ENCODE measurements around the gene VPS33A.
A peak's percentile ranks its signal among the peaks of the same experiment; 100 is the strongest.

Gene VPS33A

DNA sequence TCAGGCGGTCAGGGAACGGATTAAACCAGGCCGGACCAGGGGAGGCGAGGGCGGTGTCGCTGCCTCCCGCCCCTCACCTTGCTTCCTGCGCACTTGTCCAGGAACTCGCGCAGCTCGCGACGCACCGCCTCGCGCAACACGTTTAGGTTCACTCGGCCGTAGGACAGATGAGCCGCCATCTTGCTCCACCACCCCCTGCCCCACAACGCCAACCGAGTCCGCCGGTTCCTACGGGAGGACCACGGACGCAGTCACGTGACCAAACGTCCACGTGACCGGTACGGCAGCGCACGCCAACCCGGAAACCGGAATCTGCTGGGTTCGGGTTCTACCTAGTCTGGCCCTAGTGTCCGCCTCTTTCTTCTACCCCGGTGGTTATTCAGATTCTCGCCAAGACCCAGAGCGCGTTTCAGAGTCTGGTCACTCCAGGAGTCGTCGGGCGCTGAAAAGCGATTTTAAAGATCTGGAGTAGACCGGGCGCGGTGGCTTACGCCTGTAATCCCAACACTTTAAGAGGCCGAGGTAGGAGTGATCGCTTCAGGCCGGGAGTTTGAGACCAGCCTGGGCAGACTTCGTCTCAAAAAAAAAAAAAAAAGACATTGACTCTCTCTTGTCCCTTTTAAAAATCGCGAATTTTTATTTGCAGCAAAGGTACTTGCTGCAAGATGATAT, at the start of gene VPS33A:
Gene VPS33A, minus strand, starts transcription at position 265 of the 672 bp plus-strand sequence. Its CDS starts 86 bp downstream, at position 179.
- no peaks in the 10 kb centered on the region for H3K9me3 ChIP-seq (ENCODE audit: control insufficient read depth in 2 of 2, low read length in 2 of 2)
- H3K36me3 ChIP-seq (ENCODE audit: control insufficient read depth in 2 of 2, insufficient read depth in 2 of 2, low read length in 2 of 2) = peaks cover 3 to 12% of the 10 kb centered on the region in 2 donors
- H3K27ac ChIP-seq (ENCODE audit: low read depth in 2 of 2, low read length in 2 of 2) = peak within 1 kb of the TSS; percentile 94 to 96
- H3K9ac ChIP-seq (ENCODE audit: low read depth in 1 of 2, low read length in 2 of 2) = peak within 1 kb of the TSS; percentile 89 to 96
- H3K27me3 ChIP-seq (ENCODE audit: control insufficient read depth in 2 of 2, insufficient read depth in 2 of 2, low read length in 2 of 2) = no peaks in the 10 kb centered on the region
- H3K4me3 ChIP-seq (ENCODE audit: low read length in 2 of 2) = peak within 1 kb of the TSS; percentile 92 to 96
- H3K4me1 ChIP-seq (ENCODE audit: control insufficient read depth in 2 of 2, insufficient read depth in 2 of 2, low read length in 2 of 2) = peaks cover 4 to 13% of the 10 kb centered on the region in 2 donors

DNA sequence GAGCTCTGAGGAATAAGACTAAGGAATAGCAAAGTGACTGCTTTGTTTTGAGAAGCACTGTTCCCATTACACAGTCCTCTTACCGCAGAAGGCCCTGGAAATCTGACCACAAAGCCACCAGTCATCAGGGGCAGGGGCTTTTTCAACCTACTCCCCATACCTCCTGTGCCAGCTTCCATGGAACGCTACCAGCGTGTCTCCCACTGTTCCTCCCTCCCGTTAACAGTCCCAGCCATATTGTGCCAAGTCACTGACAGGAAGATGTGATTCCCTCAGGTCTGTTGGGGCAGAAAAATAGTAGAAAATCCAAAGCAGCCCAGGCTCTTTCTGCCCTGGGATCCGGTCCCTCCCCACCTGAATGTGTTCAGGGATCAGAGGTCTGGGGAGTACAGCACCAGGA, 46.6 kb upstream of the VPS33A start:
- no peaks in the 10 kb centered on the region for H3K9me3 ChIP-seq (ENCODE audit: control insufficient read depth in 2 of 2, low read length in 2 of 2)
- no peaks in the 10 kb centered on the region for H3K27me3 ChIP-seq (ENCODE audit: control insufficient read depth in 2 of 2, insufficient read depth in 2 of 2, low read length in 2 of 2)
- H3K4me3 ChIP-seq (ENCODE audit: low read length in 2 of 2) = no peak overlapping the region
- H3K27ac ChIP-seq (ENCODE audit: low read depth in 2 of 2, low read length in 2 of 2) = no peak overlapping the region
- H3K9ac ChIP-seq (ENCODE audit: low read depth in 1 of 2, low read length in 2 of 2) = no peak overlapping the region
- peaks cover 35 to 43% of the 10 kb centered on the region in 2 donors for H3K36me3 ChIP-seq (ENCODE audit: control insufficient read depth in 2 of 2, insufficient read depth in 2 of 2, low read length in 2 of 2)
- H3K4me1 ChIP-seq (ENCODE audit: control insufficient read depth in 2 of 2, insufficient read depth in 2 of 2, low read length in 2 of 2) = no peaks in the 10 kb centered on the region

DNA sequence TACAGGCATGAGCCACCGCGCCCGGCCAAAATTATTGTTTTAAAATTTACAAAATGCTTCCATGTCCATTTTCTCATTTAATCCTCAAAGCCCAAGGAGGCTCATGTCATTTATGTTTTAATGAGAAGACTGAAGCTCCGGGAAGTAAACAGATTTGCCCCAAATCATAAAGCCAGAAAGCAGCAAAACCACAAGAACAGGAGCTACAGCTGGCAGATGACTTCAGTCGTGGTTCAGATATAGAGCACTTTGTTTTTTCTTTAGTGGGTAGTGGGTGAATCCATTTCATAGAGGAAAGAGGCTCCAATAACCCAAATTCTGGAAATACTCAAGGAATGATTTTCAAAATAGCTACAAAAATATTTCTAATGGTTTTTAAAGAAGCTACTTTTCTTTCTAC, 45.4 kb upstream of the VPS33A start:
- H3K36me3 ChIP-seq (ENCODE audit: control insufficient read depth in 2 of 2, insufficient read depth in 2 of 2, low read length in 2 of 2) = peaks cover 29 to 31% of the 10 kb centered on the region in 2 donors
- no peak overlapping the region for H3K4me3 ChIP-seq (ENCODE audit: low read length in 2 of 2)
- H3K9me3 ChIP-seq (ENCODE audit: control insufficient read depth in 2 of 2, low read length in 2 of 2) = no peaks in the 10 kb centered on the region
- no peaks in the 10 kb centered on the region for H3K27me3 ChIP-seq (ENCODE audit: control insufficient read depth in 2 of 2, insufficient read depth in 2 of 2, low read length in 2 of 2)
- no peak overlapping the region for H3K9ac ChIP-seq (ENCODE audit: low read depth in 1 of 2, low read length in 2 of 2)
- H3K4me1 ChIP-seq (ENCODE audit: control insufficient read depth in 2 of 2, insufficient read depth in 2 of 2, low read length in 2 of 2) = no peaks in the 10 kb centered on the region
- no peak overlapping the region for H3K27ac ChIP-seq (ENCODE audit: low read depth in 2 of 2, low read length in 2 of 2)

DNA sequence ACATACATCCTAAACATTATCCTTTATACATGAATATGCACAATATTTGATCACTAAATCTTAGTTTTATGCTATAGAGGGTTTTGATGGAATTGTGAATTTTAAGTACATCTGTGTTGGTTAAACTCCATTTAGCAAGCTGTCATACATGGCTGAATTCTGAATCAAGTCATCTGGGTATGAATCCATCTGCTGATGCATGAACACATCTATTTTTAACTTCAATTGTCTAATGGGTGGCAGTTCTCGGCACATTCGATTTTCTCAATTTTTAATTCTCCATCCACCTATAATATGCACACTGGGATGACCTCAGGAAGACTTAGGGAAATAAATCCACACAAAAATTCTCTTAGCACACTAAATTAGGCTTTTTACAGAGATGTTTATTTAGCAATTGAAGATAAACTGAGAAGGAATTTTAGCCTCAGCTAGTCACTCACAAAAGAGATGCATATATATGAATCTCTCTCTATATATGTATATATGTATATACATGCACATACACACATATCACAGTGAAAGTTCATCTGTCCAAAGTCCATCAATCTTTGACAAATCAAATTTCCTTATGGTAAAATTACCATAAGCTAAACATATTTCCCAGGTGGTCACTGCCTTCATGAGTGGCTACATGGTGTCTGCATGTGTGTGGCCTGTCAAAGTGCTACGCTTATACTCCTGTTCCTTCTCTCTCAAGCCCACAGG, 44.5 kb upstream of the VPS33A start:
- no peak overlapping the region for H3K9ac ChIP-seq (ENCODE audit: low read depth in 1 of 2, low read length in 2 of 2)
- H3K36me3 ChIP-seq (ENCODE audit: control insufficient read depth in 2 of 2, insufficient read depth in 2 of 2, low read length in 2 of 2) = peaks cover 24 to 28% of the 10 kb centered on the region in 2 donors
- no peaks in the 10 kb centered on the region for H3K9me3 ChIP-seq (ENCODE audit: control insufficient read depth in 2 of 2, low read length in 2 of 2)
- no peak overlapping the region for H3K27ac ChIP-seq (ENCODE audit: low read depth in 2 of 2, low read length in 2 of 2)
- H3K4me1 ChIP-seq (ENCODE audit: control insufficient read depth in 2 of 2, insufficient read depth in 2 of 2, low read length in 2 of 2) = no peaks in the 10 kb centered on the region
- no peaks in the 10 kb centered on the region for H3K27me3 ChIP-seq (ENCODE audit: control insufficient read depth in 2 of 2, insufficient read depth in 2 of 2, low read length in 2 of 2)
- H3K4me3 ChIP-seq (ENCODE audit: low read length in 2 of 2) = no peak overlapping the region

DNA sequence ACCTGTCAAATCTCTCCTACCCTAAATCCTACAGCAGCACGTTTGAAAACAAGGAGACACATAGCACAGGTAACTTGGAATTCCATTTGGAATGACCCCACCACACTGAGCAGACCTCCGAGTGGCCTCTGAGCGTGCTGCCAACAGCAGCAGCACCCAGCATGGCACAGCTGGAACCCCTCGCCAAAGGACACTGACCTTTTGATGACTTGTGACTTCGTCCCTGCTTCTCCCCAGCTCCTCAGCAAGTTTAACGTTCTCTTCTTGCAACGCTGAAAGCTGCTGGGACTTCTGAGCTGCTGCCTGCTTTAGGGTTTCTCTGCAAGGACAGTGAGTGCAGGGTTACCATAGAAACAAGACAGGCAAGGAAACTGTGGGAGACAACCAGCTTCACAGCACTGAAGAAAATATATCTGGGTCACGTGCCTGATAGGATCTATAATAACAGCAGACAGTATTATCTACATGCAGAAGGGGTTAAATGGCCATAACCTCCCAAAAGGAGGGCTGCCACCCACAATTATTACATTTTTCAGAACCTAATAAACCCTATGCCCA, 43.3 kb upstream of the VPS33A start:
- H3K27me3 ChIP-seq (ENCODE audit: control insufficient read depth in 2 of 2, insufficient read depth in 2 of 2, low read length in 2 of 2) = no peaks in the 10 kb centered on the region
- no peak overlapping the region for H3K27ac ChIP-seq (ENCODE audit: low read depth in 2 of 2, low read length in 2 of 2)
- H3K4me3 ChIP-seq (ENCODE audit: low read length in 2 of 2) = no peak overlapping the region
- no peaks in the 10 kb centered on the region for H3K4me1 ChIP-seq (ENCODE audit: control insufficient read depth in 2 of 2, insufficient read depth in 2 of 2, low read length in 2 of 2)
- peaks cover 18 to 27% of the 10 kb centered on the region in 2 donors for H3K36me3 ChIP-seq (ENCODE audit: control insufficient read depth in 2 of 2, insufficient read depth in 2 of 2, low read length in 2 of 2)
- no peak overlapping the region for H3K9ac ChIP-seq (ENCODE audit: low read depth in 1 of 2, low read length in 2 of 2)
- no peaks in the 10 kb centered on the region for H3K9me3 ChIP-seq (ENCODE audit: control insufficient read depth in 2 of 2, low read length in 2 of 2)

DNA sequence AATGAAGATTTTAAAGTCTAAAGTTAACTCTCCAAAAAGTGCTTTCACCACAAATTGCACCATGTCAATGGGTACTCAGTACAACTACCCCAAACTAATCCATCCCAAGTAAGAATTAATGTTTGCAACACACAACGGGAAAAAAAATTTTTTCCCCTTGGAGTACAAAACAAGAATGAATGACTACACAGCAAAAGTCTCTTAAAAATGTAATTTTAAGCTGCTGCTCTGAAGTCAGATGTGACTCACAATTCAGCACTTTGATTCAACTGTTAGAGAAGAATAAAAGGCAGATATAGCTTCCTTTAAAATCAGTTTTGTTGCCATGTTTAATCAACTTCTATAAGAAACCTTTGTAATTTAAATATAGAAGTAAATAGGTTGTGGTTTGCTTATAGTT, 42.5 kb upstream of the VPS33A start:
- Histone ChIP-seq H3K4me1 (ENCODE audit: control insufficient read depth in 2 of 2, insufficient read depth in 2 of 2, low read length in 2 of 2) (no peaks in the 10 kb centered on the region), H3K9ac (ENCODE audit: low read depth in 1 of 2, low read length in 2 of 2) (no peak overlapping the region), H3K27me3 (ENCODE audit: control insufficient read depth in 2 of 2, insufficient read depth in 2 of 2, low read length in 2 of 2) (no peaks in the 10 kb centered on the region), H3K27ac (ENCODE audit: low read depth in 2 of 2, low read length in 2 of 2) (no peak overlapping the region), H3K4me3 (ENCODE audit: low read length in 2 of 2) (no peak overlapping the region), H3K9me3 (ENCODE audit: control insufficient read depth in 2 of 2, low read length in 2 of 2) (no peaks in the 10 kb centered on the region), H3K36me3 (ENCODE audit: control insufficient read depth in 2 of 2, insufficient read depth in 2 of 2, low read length in 2 of 2) (peaks cover 19 to 22% of the 10 kb centered on the region in 2 donors)

DNA sequence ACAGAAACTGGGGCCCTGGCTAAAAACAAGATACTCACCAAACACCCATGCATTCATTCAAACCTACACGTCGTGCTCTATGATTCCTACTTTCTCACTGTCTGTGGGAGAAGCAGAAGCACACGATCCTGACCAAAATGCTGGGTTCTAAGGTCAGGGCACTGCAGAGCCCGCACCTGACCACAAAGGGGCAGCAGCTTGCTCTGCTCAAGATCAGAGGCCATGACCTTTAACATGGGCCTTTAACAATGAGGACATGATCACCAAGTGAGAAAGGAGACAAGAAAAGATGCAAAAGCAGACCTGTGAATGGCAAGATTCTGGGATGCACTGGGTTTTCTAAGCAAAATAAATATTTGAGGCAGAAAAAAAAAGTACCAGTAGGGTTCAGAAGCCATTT, 40.1 kb upstream of the VPS33A start:
- Histone ChIP-seq H3K36me3 (ENCODE audit: control insufficient read depth in 2 of 2, insufficient read depth in 2 of 2, low read length in 2 of 2) (peaks cover 23 to 26% of the 10 kb centered on the region in 2 donors), H3K4me1 (ENCODE audit: control insufficient read depth in 2 of 2, insufficient read depth in 2 of 2, low read length in 2 of 2) (no peaks in the 10 kb centered on the region), H3K27me3 (ENCODE audit: control insufficient read depth in 2 of 2, insufficient read depth in 2 of 2, low read length in 2 of 2) (no peaks in the 10 kb centered on the region), H3K9me3 (ENCODE audit: control insufficient read depth in 2 of 2, low read length in 2 of 2) (no peaks in the 10 kb centered on the region), H3K4me3 (ENCODE audit: low read length in 2 of 2) (no peak overlapping the region), H3K9ac (ENCODE audit: low read depth in 1 of 2, low read length in 2 of 2) (no peak overlapping the region), H3K27ac (ENCODE audit: low read depth in 2 of 2, low read length in 2 of 2) (no peak overlapping the region)

DNA sequence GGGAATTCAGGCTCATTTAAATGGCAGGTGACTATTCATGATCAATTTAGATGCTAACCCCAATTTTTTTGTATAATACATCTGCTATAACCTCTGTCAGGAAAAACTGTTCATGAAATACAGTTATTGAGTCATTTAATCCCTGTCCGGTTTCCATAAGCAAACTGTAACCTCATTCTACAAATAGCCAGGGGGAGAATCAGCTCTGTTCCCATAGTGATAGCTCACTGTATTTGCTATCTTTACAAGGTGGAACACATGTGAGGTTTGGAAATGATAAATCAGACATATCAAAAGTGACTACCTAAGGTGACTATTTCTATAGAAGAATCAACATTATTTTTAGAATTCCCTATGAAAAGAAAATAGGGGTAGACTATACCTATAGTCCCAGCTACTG, 38.6 kb upstream of the VPS33A start:
- H3K4me1 ChIP-seq (ENCODE audit: control insufficient read depth in 2 of 2, insufficient read depth in 2 of 2, low read length in 2 of 2) = no peaks in the 10 kb centered on the region
- H3K4me3 ChIP-seq (ENCODE audit: low read length in 2 of 2) = no peak overlapping the region
- H3K9me3 ChIP-seq (ENCODE audit: control insufficient read depth in 2 of 2, low read length in 2 of 2) = no peaks in the 10 kb centered on the region
- H3K36me3 ChIP-seq (ENCODE audit: control insufficient read depth in 2 of 2, insufficient read depth in 2 of 2, low read length in 2 of 2) = peaks cover 26 to 27% of the 10 kb centered on the region in 2 donors
- H3K27me3 ChIP-seq (ENCODE audit: control insufficient read depth in 2 of 2, insufficient read depth in 2 of 2, low read length in 2 of 2) = no peaks in the 10 kb centered on the region
- H3K9ac ChIP-seq (ENCODE audit: low read depth in 1 of 2, low read length in 2 of 2) = no peak overlapping the region
- H3K27ac ChIP-seq (ENCODE audit: low read depth in 2 of 2, low read length in 2 of 2) = no peak overlapping the region

DNA sequence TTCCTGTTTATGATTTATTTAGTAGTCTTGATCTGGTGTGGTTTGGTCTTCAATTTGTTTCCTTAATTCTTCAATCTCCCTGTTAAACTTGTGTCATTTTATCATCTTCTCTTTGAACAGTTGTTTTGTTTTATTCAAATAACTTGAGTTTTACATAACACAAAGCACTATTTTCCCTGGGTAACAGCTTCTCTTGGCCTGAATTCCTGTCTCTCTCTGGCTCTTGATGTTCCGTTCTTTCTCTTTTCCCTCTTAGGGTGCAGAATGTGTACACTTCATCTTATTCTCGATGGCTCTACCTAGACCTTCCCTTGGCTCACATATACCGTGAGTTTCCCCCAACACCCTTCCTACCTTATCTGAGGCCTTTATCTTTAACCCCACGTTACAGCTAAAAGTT, 36.8 kb upstream of the VPS33A start:
- Histone ChIP-seq H3K4me1 (ENCODE audit: control insufficient read depth in 2 of 2, insufficient read depth in 2 of 2, low read length in 2 of 2) (no peaks in the 10 kb centered on the region), H3K36me3 (ENCODE audit: control insufficient read depth in 2 of 2, insufficient read depth in 2 of 2, low read length in 2 of 2) (peaks cover 13 to 20% of the 10 kb centered on the region in 2 donors), H3K27ac (ENCODE audit: low read depth in 2 of 2, low read length in 2 of 2) (no peak overlapping the region), H3K9ac (ENCODE audit: low read depth in 1 of 2, low read length in 2 of 2) (no peak overlapping the region), H3K9me3 (ENCODE audit: control insufficient read depth in 2 of 2, low read length in 2 of 2) (no peaks in the 10 kb centered on the region), H3K27me3 (ENCODE audit: control insufficient read depth in 2 of 2, insufficient read depth in 2 of 2, low read length in 2 of 2) (no peaks in the 10 kb centered on the region), H3K4me3 (ENCODE audit: low read length in 2 of 2) (no peak overlapping the region)

DNA sequence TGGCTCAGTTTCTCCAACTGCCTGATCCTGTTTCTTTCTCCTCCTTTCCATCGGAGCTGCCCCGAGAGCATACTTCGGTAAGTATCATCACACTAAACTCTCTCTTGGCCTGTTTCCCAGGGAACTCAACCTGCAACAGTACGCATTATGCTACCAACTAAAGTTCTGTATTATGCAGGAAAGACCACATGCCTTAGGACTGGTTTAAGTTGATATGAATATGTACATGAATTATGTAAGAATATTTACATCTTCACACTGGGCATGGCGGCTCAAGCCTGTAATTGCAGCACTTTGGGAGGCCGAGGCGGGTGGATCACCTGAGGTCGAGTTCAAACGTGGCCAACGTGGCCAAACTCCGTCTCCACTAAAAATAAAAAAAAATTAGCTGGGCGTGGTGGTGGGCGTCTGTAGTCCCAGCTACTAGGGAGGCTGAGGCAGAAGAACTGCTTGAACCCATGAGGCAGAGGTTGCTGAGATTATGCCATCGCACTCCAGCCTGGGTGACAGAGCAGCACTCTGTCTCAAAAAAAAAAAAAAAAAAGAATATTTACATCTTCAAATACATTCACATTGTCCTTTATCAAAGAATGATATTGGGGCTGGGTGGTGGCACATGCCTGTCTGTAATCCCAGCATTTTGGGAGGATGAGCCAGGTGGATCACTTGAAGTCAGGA, 31.9 kb upstream of the VPS33A start:
- H3K27ac ChIP-seq (ENCODE audit: low read depth in 2 of 2, low read length in 2 of 2) = no peak overlapping the region
- no peak overlapping the region for H3K4me3 ChIP-seq (ENCODE audit: low read length in 2 of 2)
- no peaks in the 10 kb centered on the region for H3K9me3 ChIP-seq (ENCODE audit: control insufficient read depth in 2 of 2, low read length in 2 of 2)
- H3K9ac ChIP-seq (ENCODE audit: low read depth in 1 of 2, low read length in 2 of 2) = no peak overlapping the region
- no peaks in the 10 kb centered on the region for H3K4me1 ChIP-seq (ENCODE audit: control insufficient read depth in 2 of 2, insufficient read depth in 2 of 2, low read length in 2 of 2)
- H3K27me3 ChIP-seq (ENCODE audit: control insufficient read depth in 2 of 2, insufficient read depth in 2 of 2, low read length in 2 of 2) = no peaks in the 10 kb centered on the region
- peaks cover 22 to 25% of the 10 kb centered on the region in 2 donors for H3K36me3 ChIP-seq (ENCODE audit: control insufficient read depth in 2 of 2, insufficient read depth in 2 of 2, low read length in 2 of 2)

All from mucosa of rectum (tissue), 2 donors.